Measurements from ENCODE around the gene BLID. TPM values are rescaled to one million over a fixed set of nuclear protein-coding genes. Genes with fewer than 3 reads are reported as not detected.
A peak's percentile ranks its signal among the peaks of the same experiment; 100 is the strongest.

Gene BLID
- total RNA-seq, 2 donors from 2014 or later, result not detected

GRCh38 chr11:122074022-122074421, 42.0 kb downstream of the BLID start:
- DNase-seq, result no peak
- Histone ChIP-seq H3K9ac (ENCODE audit: extremely low read depth, low read length, poor library complexity, severe bottlenecking) (no peak overlapping the region), H3K4me3 (ENCODE audit: low read length) (no peak overlapping the region), H3K36me3 (ENCODE audit: control insufficient read depth, insufficient read depth, low read length) (no peaks in the 10 kb centered on the region), H3K4me1 (ENCODE audit: control insufficient read depth, insufficient read depth, low read length) (no peaks in the 10 kb centered on the region), H3K27ac (ENCODE audit: low read depth, low read length) (no peak overlapping the region), H3K27me3 (ENCODE audit: control insufficient read depth, insufficient read depth, low read length, poor library complexity, severe bottlenecking) (no peaks in the 10 kb centered on the region), H3K9me3 (ENCODE audit: control insufficient read depth, low read length) (no peaks in the 10 kb centered on the region)
- H3K4me1 Mint-ChIP-seq, result no peaks in the 10 kb centered on the region
- H3K4me3 Mint-ChIP-seq, result no peak overlapping the region
- TF ChIP-seq CTCF (conservative IDR thresholded peaks at IDR 0.05), result no peak
- no peak overlapping the region for H3K27ac Mint-ChIP-seq
- H3K9me3 Mint-ChIP-seq, result no peaks in the 10 kb centered on the region
- no peaks in the 10 kb centered on the region for H3K36me3 Mint-ChIP-seq (ENCODE audit: low read depth)
- H3K27me3 Mint-ChIP-seq (ENCODE audit: insufficient read depth), result no peaks in the 10 kb centered on the region

- no peaks in the 10 kb centered on the region for H3K27me3 Mint-ChIP-seq (ENCODE audit: insufficient read depth)
- no peak for TF ChIP-seq CTCF (conservative IDR thresholded peaks at IDR 0.05)
- H3K36me3 Mint-ChIP-seq (ENCODE audit: low read depth), result no peaks in the 10 kb centered on the region
- Histone ChIP-seq H3K9me3 (ENCODE audit: control insufficient read depth, low read length) (no peaks in the 10 kb centered on the region), H3K9ac (ENCODE audit: extremely low read depth, low read length, poor library complexity, severe bottlenecking) (no peak overlapping the region), H3K36me3 (ENCODE audit: control insufficient read depth, insufficient read depth, low read length) (no peaks in the 10 kb centered on the region), H3K4me3 (ENCODE audit: low read length) (no peak overlapping the region), H3K4me1 (ENCODE audit: control insufficient read depth, insufficient read depth, low read length) (no peaks in the 10 kb centered on the region), H3K27me3 (ENCODE audit: control insufficient read depth, insufficient read depth, low read length, poor library complexity, severe bottlenecking) (no peaks in the 10 kb centered on the region), H3K27ac (ENCODE audit: low read depth, low read length) (peak overlapping the region; percentile 62)
- no peak for DNase-seq
- H3K4me3 Mint-ChIP-seq, result no peak overlapping the region
- H3K27ac Mint-ChIP-seq, result peak overlapping the region; percentile 22
- no peaks in the 10 kb centered on the region for H3K9me3 Mint-ChIP-seq
- WGBS, 2 experiments (ENCODE audit: insufficient coverage in 1 of 2, insufficient read length in 1 of 2), result 61 to 87% methylated on average over 2 to 10 of the region's 10 CpGs
- no peaks in the 10 kb centered on the region for H3K4me1 Mint-ChIP-seq
Observed at GRCh38 chr11:122071709-122072202, 44.3 kb downstream of the BLID start.

GRCh38 chr11:122069707-122070360, 46.2 kb downstream of the BLID start:
- Mint-ChIP-seq H3K4me3 (no peak overlapping the region), H3K4me1 (no peaks in the 10 kb centered on the region), H3K36me3 (ENCODE audit: low read depth) (no peaks in the 10 kb centered on the region), H3K27me3 (ENCODE audit: insufficient read depth) (no peaks in the 10 kb centered on the region), H3K27ac (no peak overlapping the region), H3K9me3 (peaks cover 6% of the 10 kb centered on the region)
- no peaks in the 10 kb centered on the region for H3K27me3 ChIP-seq (ENCODE audit: control insufficient read depth, insufficient read depth, low read length, poor library complexity, severe bottlenecking)
- TF ChIP-seq CTCF (conservative IDR thresholded peaks at IDR 0.05), result no peak
- no peak overlapping the region for H3K4me3 ChIP-seq (ENCODE audit: low read length)
- H3K9ac ChIP-seq (ENCODE audit: extremely low read depth, low read length, poor library complexity, severe bottlenecking), result no peak overlapping the region
- H3K27ac ChIP-seq (ENCODE audit: low read depth, low read length), result peak overlapping the region; percentile 92
- 65 to 78% methylated on average over 3 to 6 of the region's 7 CpGs for WGBS, 2 experiments (ENCODE audit: insufficient coverage in 1 of 2, insufficient read length in 1 of 2)
- no peaks in the 10 kb centered on the region for H3K36me3 ChIP-seq (ENCODE audit: control insufficient read depth, insufficient read depth, low read length)
- no peaks in the 10 kb centered on the region for H3K9me3 ChIP-seq (ENCODE audit: control insufficient read depth, low read length)
- peak; percentile 49 for DNase-seq
- H3K4me1 ChIP-seq (ENCODE audit: control insufficient read depth, insufficient read depth, low read length), result no peaks in the 10 kb centered on the region

Measured in endodermal cell (in vitro differentiated cells).